Brain microvascular endothelial cell (primary cell): ENCODE results near the gene RARG.

Experiments
- DNase-seq: peaks from one replicate; pipeline ENCODE4 v3.0.0-alpha.2; 2020
- H3K27ac ChIP-seq: fragments of 250-450 bp; sonication (Bioruptor Pico); 2 replicates; pipeline ENCODE4 v1.5.1; 2020; ENCODE audit warnings: mild to moderate bottlenecking, moderate library complexity
- H3K27me3 ChIP-seq: fragments of 250-450 bp; sonication (Bioruptor Pico); replicated peaks from 2 replicates; pipeline ENCODE4 v1.5.1; 2020; ENCODE audit warnings: mild to moderate bottlenecking
- H3K36me3 ChIP-seq: fragments of 250-450 bp; sonication (Bioruptor Pico); replicated peaks from 2 replicates; pipeline ENCODE4 v1.5.1; 2020; ENCODE audit warnings: mild to moderate bottlenecking
- H3K4me3 ChIP-seq: 2 replicates; pipeline ENCODE4 v1.5.1; 2011; ENCODE audit warnings: low read depth, mild to moderate bottlenecking, control low read depth, low read length, moderate library complexity
- in situ Hi-C: cut with HindIII; loops from 2 replicates; pipeline ENCODE4 v1.10.0; 2017; ENCODE audit warnings: low sequenced_read_pairs, low pct_ligation_motif_present
- TF ChIP-seq, protein P1 (sequence below): IDR thresholded peaks from 2 replicates; pipeline ENCODE4 v1.5.1; 2011; ENCODE audit warnings: low read depth, mild to moderate bottlenecking, moderate library complexity, low read length, control low read depth, inconsistent platforms; ENCODE audit errors: missing control alignments

The RARG gene

DNA sequence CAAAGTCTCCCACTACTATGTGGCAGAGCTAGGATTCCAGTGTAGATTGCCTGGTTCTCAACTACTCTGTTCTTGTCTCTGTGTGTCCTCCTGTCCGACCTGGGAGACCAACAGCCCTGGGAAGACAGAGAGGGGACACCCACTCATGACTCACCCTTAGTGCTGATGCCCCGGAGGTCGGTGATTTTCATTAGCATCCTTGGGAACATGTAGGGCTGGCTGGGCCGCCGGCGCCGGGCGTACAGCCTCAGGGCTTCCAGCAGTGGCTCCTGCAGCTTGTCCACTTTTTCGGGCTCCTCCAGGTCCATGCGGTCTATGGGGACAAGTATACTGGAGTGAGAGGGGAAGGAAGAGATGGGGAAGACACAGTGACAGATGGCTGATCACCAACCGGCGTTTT lies 19.1 kb downstream of the RARG start:
- DNase-seq: no peak
- Histone ChIP-seq H3K27me3 (no peaks in the 10 kb centered on the region), H3K36me3 (peaks cover 44% of the 10 kb centered on the region), H3K4me3 (no peak overlapping the region), H3K27ac (no peak overlapping the region)
- TF ChIP-seq, protein P1, sequence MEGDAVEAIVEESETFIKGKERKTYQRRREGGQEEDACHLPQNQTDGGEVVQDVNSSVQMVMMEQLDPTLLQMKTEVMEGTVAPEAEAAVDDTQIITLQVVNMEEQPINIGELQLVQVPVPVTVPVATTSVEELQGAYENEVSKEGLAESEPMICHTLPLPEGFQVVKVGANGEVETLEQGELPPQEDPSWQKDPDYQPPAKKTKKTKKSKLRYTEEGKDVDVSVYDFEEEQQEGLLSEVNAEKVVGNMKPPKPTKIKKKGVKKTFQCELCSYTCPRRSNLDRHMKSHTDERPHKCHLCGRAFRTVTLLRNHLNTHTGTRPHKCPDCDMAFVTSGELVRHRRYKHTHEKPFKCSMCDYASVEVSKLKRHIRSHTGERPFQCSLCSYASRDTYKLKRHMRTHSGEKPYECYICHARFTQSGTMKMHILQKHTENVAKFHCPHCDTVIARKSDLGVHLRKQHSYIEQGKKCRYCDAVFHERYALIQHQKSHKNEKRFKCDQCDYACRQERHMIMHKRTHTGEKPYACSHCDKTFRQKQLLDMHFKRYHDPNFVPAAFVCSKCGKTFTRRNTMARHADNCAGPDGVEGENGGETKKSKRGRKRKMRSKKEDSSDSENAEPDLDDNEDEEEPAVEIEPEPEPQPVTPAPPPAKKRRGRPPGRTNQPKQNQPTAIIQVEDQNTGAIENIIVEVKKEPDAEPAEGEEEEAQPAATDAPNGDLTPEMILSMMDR: no peak
- in situ Hi-C loops: no loop called here

DNA sequence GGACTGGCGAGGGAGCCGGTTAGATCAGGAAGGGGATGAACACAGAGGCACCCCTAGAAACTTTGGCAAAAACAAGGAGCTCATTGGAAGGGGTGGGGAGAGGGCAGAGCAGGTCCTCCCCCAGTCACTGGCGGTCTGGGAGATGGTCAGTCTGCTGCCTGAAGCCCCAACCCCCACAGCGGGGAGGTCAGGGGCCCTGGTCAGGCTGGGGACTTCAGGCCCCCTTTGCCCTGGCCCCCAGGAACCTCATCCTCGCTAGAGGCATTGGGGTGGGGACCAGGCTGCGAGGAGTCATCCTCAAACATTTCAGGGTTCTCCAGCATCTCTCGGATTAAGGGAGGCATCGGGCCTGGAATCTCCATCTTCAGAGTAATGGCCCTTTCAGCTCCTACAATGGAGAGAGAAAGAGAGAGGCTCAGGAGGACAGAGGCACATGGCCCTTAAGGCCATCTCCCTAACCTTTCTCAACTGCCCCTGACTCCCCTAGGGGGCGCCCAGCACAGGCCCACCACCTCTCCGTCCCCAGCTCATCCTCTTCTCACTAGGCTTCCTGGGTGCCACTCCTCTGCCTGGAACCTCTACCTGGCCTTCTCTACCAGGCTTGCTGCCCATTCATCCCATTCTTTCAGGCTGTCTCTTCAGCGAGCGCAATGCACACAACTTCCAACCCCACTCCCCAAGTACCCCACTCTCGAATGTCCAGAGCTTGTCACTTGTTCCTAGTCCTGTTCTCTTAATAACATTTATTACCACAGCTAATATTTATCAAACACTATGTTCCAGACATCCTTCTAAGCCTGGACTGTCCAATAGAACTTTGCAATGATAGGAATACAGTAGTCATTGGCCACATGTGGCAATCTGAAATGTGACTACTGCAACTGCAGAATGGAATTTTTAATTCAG lies 20.3 kb downstream of the RARG start:
- no peak for DNase-seq
- Histone ChIP-seq H3K4me3 (no peak overlapping the region), H3K27ac (no peak overlapping the region), H3K27me3 (no peaks in the 10 kb centered on the region), H3K36me3 (peaks cover 44% of the 10 kb centered on the region)
- TF ChIP-seq, protein P1: peak; percentile 62
- in situ Hi-C loops: no loop called here

DNA sequence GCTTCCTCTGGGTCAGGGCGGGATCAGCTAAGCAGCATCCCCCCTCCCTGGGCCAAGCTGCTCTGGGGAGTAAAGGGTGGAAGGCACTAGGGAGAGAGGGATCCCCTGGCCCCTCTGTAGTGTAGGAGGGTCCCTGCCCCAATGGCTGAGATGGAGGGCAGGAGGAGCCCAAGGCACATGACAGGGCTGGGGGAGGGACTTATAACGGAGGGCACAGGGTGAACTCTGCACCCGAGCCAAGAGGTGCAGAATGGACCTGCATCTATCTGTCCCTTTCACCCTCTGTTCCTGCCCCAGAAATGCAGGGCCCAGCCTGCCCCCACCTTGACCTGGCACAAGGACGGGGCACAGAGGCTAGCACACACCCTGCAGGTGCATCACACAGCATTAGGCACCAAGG lies 21.2 kb downstream of the RARG start:
- H3K36me3 ChIP-seq: peaks cover 44% of the 10 kb centered on the region
- H3K27ac ChIP-seq: no peak overlapping the region
- TF ChIP-seq, protein P1: no peak
- in situ Hi-C loops: no loop called here
- H3K27me3 ChIP-seq: no peaks in the 10 kb centered on the region
- no peak overlapping the region for H3K4me3 ChIP-seq
- no peak for DNase-seq

DNA sequence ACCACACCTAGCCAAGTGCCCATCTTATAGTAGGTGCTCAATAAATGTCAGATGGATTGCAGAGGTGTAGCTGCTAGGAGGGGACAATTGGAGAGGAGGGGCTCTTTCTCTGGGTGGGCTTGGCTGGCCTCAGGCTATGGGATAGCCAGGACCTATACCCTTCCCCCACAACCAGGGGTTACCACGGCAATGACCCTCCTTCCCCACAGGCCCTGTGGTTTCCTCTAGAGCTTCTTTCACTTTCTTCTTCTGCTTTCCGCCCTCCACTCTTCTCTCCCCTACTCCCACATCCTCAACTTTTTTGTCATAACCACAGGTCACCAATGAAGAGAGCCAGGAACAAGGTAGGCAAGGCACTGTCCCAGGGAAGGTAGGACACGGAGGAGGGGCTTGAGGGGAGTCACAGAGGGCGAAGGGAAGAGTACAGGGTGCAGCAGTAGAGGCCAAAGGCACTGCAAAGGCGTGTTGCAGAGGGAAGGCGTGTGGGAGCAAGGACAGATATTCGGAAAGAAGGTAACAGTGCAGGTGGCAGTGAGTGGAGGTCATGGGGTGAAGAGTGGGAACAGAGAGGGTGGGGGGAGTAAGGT lies 23.0 kb downstream of the RARG start:
- no peak overlapping the region for H3K27ac ChIP-seq
- H3K4me3 ChIP-seq: no peak overlapping the region
- in situ Hi-C loops: no loop called here
- no peaks in the 10 kb centered on the region for H3K27me3 ChIP-seq
- peaks cover 35% of the 10 kb centered on the region for H3K36me3 ChIP-seq
- TF ChIP-seq, protein P1: no peak
- no peak for DNase-seq

DNA sequence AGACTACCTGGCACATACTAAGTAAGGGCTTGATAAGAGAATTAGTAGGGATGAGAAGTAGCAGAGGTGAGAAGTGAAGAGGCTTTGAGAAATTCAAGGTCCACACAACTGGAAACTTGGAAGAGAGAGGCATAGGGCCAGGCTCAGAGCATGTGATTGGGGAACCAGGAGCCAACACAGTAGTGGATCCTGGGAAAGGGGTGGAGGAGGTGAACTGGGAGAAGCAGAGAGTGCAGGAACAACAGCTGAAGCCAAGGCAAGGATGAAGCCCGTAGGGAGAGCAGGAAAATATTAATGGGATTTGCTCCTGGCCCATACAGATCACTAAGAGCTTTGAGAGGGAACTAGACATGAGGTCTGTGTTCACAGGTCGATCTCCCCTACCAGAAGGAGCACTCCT lies 23.6 kb downstream of the RARG start:
- TF ChIP-seq, protein P1: no peak
- no peaks in the 10 kb centered on the region for H3K27me3 ChIP-seq
- DNase-seq: no peak
- in situ Hi-C loops: no loop called here
- H3K36me3 ChIP-seq: peaks cover 30% of the 10 kb centered on the region
- H3K4me3 ChIP-seq: no peak overlapping the region
- H3K27ac ChIP-seq: no peak overlapping the region

DNA sequence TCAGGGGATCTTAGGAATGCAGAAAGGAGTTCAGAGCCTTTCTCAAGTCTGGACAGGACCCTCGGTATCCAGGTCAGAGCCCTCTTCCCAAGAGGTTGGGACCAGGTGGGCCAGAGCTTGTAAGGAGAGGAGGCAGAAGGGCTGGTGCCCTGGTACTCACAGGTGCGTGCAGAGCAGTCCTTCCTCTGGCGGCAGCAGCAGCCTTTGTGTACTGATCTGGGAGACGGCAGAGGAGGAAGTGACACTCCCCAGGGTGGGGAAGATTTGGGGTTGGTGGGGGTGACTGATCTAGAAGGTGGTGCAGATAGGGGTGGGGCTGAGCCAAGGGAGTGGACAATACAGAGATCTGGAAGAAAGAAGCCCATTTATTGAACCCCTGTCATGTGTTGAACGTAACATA lies 25.0 kb downstream of the RARG start, which contains the start of gene ITGB7:
Gene ITGB7, minus strand, starts transcription at position 210 of the 400 bp plus-strand sequence. CDS start 6,808 bp downstream, outside the sequence.
- H3K4me3 ChIP-seq: no peak within 1 kb of the TSS
- H3K27ac ChIP-seq: no peak within 1 kb of the TSS
- H3K36me3 ChIP-seq: peaks cover 18% of the 10 kb centered on the region
- H3K27me3 ChIP-seq: no peaks in the 10 kb centered on the region
- no peak for DNase-seq
- TF ChIP-seq, protein P1: no peak
- in situ Hi-C loops: no loop called here
